GM21526 (cell line): ENCODE data around the gene FGF13.

ENCODE experiments used
- ATAC-seq: cut with Tn5 transposase; IDR thresholded peaks from one replicate; pipeline ENCODE4 v1.9.1; 2021; ENCODE audit warnings: moderate library complexity; ENCODE audit not compliant: unreplicated experiment, low FRiP score

The FGF13 gene

DNA sequence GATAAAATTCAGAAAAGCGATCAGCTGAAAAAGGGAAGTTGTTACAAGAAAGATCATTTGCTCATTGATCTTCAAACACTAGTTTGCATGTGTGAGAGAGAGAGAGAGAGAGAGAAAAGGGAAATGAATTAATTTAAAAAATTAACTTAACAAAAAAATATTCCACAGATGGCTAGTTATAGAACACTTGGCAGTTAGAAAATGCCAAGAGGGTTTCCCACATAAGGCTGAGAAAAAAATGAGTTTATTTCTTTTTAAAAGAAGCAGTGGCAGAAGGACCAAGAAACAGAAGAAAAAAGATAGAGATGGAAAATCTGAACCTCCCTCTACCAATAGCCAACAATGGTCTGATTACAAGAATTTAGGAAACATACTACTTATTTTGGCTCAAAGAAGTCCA lies 47.1 kb downstream of the FGF13 start:
- ATAC-seq: no peak

DNA sequence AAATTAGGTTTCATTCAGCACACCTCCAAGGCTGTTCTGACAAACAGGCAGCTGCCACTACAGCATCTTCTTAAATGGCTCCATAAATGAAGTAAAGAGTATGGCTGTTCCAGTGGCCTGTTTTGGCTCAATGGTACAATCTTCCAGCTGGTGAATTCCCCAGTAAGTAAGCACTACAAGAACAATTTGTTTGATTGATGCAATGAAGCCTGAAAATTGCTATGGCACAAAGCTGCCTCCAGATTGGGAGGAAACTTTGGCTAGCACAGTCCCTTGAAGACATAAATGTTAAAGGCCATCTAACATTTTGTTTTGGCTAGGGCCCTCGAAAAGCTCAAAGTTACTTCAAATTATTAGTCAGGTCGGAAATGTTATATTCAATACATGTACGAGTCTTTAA lies 47.5 kb downstream of the FGF13 start:
- ATAC-seq: no peak

- no peak for ATAC-seq
Observed at GRCh38 chrX:138651494-138651893, 60.0 kb downstream of the FGF13 start.

DNA sequence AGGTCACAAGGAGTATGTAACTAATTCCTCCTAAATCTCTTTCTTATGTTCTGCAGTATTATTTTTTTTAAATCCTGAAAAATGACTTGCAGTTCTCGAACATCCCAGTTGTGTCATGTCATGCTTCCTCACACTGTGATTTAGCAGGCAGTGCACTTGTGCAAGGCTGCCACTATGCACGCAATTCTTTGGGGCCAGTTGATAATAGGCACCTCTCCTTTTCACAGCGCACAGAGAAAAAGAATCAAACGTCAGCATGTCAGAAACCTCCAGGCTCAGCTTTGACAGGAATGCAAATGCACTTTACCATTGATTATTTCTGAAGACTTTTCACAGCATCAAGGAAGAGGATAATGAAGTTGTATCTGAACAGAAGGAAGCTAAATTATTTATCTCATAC lies 62.9 kb downstream of the FGF13 start:
- no peak for ATAC-seq

DNA sequence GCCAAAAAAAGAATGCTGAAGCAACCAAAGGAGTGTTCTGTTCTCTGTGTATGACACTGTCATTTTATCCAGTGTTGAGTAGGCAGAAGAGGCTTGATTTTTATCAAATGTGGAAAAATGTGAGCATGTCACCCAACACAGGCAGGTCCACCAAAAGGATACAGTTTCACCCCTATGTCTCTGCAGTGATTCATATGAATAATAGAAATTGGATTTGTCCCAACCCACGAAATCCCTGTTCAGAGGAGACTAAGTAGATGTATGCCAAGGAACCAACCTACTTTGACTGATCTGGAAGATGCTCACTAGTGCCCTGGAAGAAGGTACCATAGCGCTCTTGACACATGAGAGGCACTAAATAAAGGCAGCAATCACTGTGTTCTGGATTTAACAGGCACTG lies 72.5 kb downstream of the FGF13 start:
- no peak for ATAC-seq
